Measurements from ENCODE around the gene SP2.

DNA sequence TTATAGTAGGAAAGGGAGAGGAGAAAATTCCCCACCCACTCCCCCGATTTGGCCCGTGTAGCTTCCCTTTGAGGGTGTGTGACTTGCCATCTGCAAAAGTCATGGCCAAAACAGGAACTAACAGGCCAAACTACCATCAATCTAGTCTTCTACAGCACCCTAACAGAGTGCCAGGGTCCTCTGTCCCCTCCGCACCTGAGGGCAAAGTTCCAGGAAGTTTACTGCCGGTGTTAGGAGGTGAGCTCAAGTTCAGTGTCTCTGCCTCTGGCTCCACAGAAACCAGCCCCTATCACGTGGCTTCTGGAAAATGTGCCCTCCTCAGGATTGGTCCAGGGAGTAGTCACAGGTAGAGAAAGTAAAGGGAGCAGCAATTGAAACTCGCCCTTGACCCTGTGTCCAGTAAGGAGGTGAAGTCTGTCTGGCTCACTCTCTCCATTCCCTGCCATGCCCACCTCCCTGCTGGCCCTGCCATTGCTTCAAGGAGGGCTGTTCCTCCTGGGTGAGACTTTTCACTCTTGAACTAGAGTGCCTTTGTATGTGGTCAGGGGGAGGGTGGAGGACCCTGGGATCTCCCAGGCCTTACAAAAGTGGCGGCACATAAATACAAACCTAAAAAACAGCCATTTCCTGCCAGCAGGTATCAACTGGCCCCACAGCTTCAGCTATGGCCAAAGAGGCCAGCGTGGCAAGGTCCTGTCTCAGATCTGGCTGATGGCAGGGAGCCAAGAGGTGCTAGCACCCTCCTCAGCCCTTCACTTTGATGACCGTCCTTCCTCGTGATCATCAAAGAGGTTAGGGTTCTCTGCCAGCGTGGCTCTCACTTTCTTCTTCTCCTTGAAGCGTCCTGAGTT, 56.4 kb downstream of the SP2 start:
- TF ChIP-seq, protein P1, sequence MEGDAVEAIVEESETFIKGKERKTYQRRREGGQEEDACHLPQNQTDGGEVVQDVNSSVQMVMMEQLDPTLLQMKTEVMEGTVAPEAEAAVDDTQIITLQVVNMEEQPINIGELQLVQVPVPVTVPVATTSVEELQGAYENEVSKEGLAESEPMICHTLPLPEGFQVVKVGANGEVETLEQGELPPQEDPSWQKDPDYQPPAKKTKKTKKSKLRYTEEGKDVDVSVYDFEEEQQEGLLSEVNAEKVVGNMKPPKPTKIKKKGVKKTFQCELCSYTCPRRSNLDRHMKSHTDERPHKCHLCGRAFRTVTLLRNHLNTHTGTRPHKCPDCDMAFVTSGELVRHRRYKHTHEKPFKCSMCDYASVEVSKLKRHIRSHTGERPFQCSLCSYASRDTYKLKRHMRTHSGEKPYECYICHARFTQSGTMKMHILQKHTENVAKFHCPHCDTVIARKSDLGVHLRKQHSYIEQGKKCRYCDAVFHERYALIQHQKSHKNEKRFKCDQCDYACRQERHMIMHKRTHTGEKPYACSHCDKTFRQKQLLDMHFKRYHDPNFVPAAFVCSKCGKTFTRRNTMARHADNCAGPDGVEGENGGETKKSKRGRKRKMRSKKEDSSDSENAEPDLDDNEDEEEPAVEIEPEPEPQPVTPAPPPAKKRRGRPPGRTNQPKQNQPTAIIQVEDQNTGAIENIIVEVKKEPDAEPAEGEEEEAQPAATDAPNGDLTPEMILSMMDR (IDR thresholded peaks at IDR 0.05), result no peak
- TF ChIP-seq SIN3A (IDR thresholded peaks at IDR 0.05; ENCODE audit: borderline replicate concordance, insufficient read depth, low read depth, low read length) (no peak), POLR2AphosphoS5 (IDR thresholded peaks at IDR 0.05; ENCODE audit: low read depth, low read length) (no peak)
